Activated naive CD4-positive, alpha-beta T cell treated with anti-CD3 and anti-CD28 coated beads, Interleukin-2, amount 10 ng/mL, durations not matched to agents 7 days and 5 days (primary cell): Measurements from ENCODE around the gene PCBP3.

Experiments
- CTCF ChIA-PET: fragments of 350-600 bp; sonication (Branson Sonifier 250); formaldehyde crosslinking; loops from one replicate; lab custom pipeline; 2021; ENCODE audit warnings: antibody characterized with exemption; lab: Charles Lee
- DNase-seq: peaks from one replicate; pipeline ENCODE4 v3.0.0-alpha.2; 2020
- H3K27ac Mint-ChIP-seq: one replicate; pipeline ENCODE4 v1.8.0; 2021; ENCODE audit warnings: mild to moderate bottlenecking, moderate library complexity, mixed read lengths
- H3K27me3 Mint-ChIP-seq: one replicate; pipeline ENCODE4 v1.8.0; 2021; ENCODE audit warnings: mild to moderate bottlenecking, mixed read lengths
- H3K36me3 Mint-ChIP-seq: one replicate; pipeline ENCODE4 v1.8.0; 2021; ENCODE audit warnings: mixed read lengths
- H3K4me1 Mint-ChIP-seq: one replicate; pipeline ENCODE4 v1.8.0; 2021; ENCODE audit warnings: mixed read lengths
- H3K4me3 Mint-ChIP-seq: one replicate; pipeline ENCODE4 v1.8.0; 2021; ENCODE audit warnings: mild to moderate bottlenecking, moderate library complexity, mixed read lengths
- H3K9me3 Mint-ChIP-seq: one replicate; pipeline ENCODE4 v1.8.0; 2021; ENCODE audit warnings: mixed read lengths

The PCBP3 gene

GRCh38 chr21:45913418-45913765, 269.9 kb downstream of the PCBP3 start:
- CTCF ChIA-PET = no interaction called here
- H3K27me3 Mint-ChIP-seq = no peaks in the 10 kb centered on the region
- no peak for DNase-seq
- no peaks in the 10 kb centered on the region for H3K36me3 Mint-ChIP-seq
- peaks cover 6% of the 10 kb centered on the region for H3K4me1 Mint-ChIP-seq
- no peaks in the 10 kb centered on the region for H3K9me3 Mint-ChIP-seq
- H3K27ac Mint-ChIP-seq = no peak overlapping the region
- no peak overlapping the region for H3K4me3 Mint-ChIP-seq

- no peaks in the 10 kb centered on the region for H3K9me3 Mint-ChIP-seq
- CTCF ChIA-PET = no interaction called here
- H3K4me3 Mint-ChIP-seq = no peak overlapping the region
- H3K4me1 Mint-ChIP-seq = peaks cover 6% of the 10 kb centered on the region
- peak overlapping the region; percentile 45 for H3K27ac Mint-ChIP-seq
- no peaks in the 10 kb centered on the region for H3K27me3 Mint-ChIP-seq
- no peaks in the 10 kb centered on the region for H3K36me3 Mint-ChIP-seq
- DNase-seq = no peak
These were observed 270.4 kb downstream of the PCBP3 start for GRCh38 chr21:45913886-45914285.

GRCh38 chr21:45914321-45914845, 270.9 kb downstream of the PCBP3 start:
- peaks cover 6% of the 10 kb centered on the region for H3K4me1 Mint-ChIP-seq
- no peaks in the 10 kb centered on the region for H3K9me3 Mint-ChIP-seq
- no peak for DNase-seq
- H3K4me3 Mint-ChIP-seq = no peak overlapping the region
- CTCF ChIA-PET = no interaction called here
- H3K27ac Mint-ChIP-seq = no peak overlapping the region
- H3K36me3 Mint-ChIP-seq = no peaks in the 10 kb centered on the region
- H3K27me3 Mint-ChIP-seq = no peaks in the 10 kb centered on the region

- Mint-ChIP-seq H3K9me3 (no peaks in the 10 kb centered on the region), H3K4me3 (no peak overlapping the region), H3K27me3 (no peaks in the 10 kb centered on the region), H3K27ac (no peak overlapping the region), H3K36me3 (no peaks in the 10 kb centered on the region), H3K4me1 (peaks cover 6% of the 10 kb centered on the region)
- CTCF ChIA-PET = no interaction called here
- DNase-seq = no peak
These were observed 272.7 kb downstream of the PCBP3 start for GRCh38 chr21:45916011-45916840.

- Mint-ChIP-seq H3K36me3 (no peaks in the 10 kb centered on the region), H3K27me3 (no peaks in the 10 kb centered on the region), H3K9me3 (no peaks in the 10 kb centered on the region), H3K4me3 (no peak overlapping the region), H3K27ac (no peak overlapping the region), H3K4me1 (peaks cover 7% of the 10 kb centered on the region)
- CTCF ChIA-PET = no interaction called here
- DNase-seq = no peak
These were observed 273.7 kb downstream of the PCBP3 start for GRCh38 chr21:45917241-45917640.

GRCh38 chr21:45918011-45918410, 274.5 kb downstream of the PCBP3 start:
- Mint-ChIP-seq H3K4me3 (no peak overlapping the region), H3K27ac (no peak overlapping the region), H3K36me3 (no peaks in the 10 kb centered on the region), H3K4me1 (peaks cover 7% of the 10 kb centered on the region), H3K9me3 (peaks cover 3% of the 10 kb centered on the region), H3K27me3 (peaks cover under 1% of the 10 kb centered on the region)
- CTCF ChIA-PET = no interaction called here
- DNase-seq = no peak

GRCh38 chr21:45918835-45919447, 275.4 kb downstream of the PCBP3 start:
- CTCF ChIA-PET = no interaction called here
- Mint-ChIP-seq H3K36me3 (no peaks in the 10 kb centered on the region), H3K27me3 (peaks cover 4% of the 10 kb centered on the region)

GRCh38 chr21:45919593-45919992, 276.1 kb downstream of the PCBP3 start:
- H3K27me3 Mint-ChIP-seq = peaks cover 4% of the 10 kb centered on the region
- H3K27ac Mint-ChIP-seq = no peak overlapping the region
- peaks cover 3% of the 10 kb centered on the region for H3K9me3 Mint-ChIP-seq
- H3K36me3 Mint-ChIP-seq = no peaks in the 10 kb centered on the region
- DNase-seq = no peak
- no peak overlapping the region for H3K4me3 Mint-ChIP-seq
- CTCF ChIA-PET = no interaction called here
- H3K4me1 Mint-ChIP-seq = peaks cover 7% of the 10 kb centered on the region

More at GRCh38 chr21:45918835-45919447, 275.4 kb downstream of the PCBP3 start:
- H3K4me3 Mint-ChIP-seq = no peak overlapping the region
- H3K9me3 Mint-ChIP-seq = peaks cover 3% of the 10 kb centered on the region
- no peak overlapping the region for H3K27ac Mint-ChIP-seq
- peaks cover 7% of the 10 kb centered on the region for H3K4me1 Mint-ChIP-seq
- no peak for DNase-seq

GRCh38 chr21:45920824-45921600, 277.5 kb downstream of the PCBP3 start:
- H3K27ac Mint-ChIP-seq = no peak overlapping the region
- peaks cover 3% of the 10 kb centered on the region for H3K9me3 Mint-ChIP-seq
- H3K27me3 Mint-ChIP-seq = peaks cover 4% of the 10 kb centered on the region
- no peaks in the 10 kb centered on the region for H3K36me3 Mint-ChIP-seq
- H3K4me3 Mint-ChIP-seq = no peak overlapping the region
- DNase-seq = no peak
- peaks cover 5% of the 10 kb centered on the region for H3K4me1 Mint-ChIP-seq
- CTCF ChIA-PET = no interaction called here

GRCh38 chr21:45921917-45922316, 278.4 kb downstream of the PCBP3 start:
- H3K4me1 Mint-ChIP-seq = peaks cover 2% of the 10 kb centered on the region
- peaks cover 4% of the 10 kb centered on the region for H3K27me3 Mint-ChIP-seq
- H3K27ac Mint-ChIP-seq = no peak overlapping the region
- H3K4me3 Mint-ChIP-seq = no peak overlapping the region
- no peak for DNase-seq
- CTCF ChIA-PET = no interaction called here
- H3K36me3 Mint-ChIP-seq = no peaks in the 10 kb centered on the region
- peaks cover 3% of the 10 kb centered on the region for H3K9me3 Mint-ChIP-seq

GRCh38 chr21:45922648-45923047, 279.1 kb downstream of the PCBP3 start:
- H3K36me3 Mint-ChIP-seq = no peaks in the 10 kb centered on the region
- no peak for DNase-seq
- H3K27me3 Mint-ChIP-seq = peaks cover 4% of the 10 kb centered on the region
- H3K4me1 Mint-ChIP-seq = peaks cover 2% of the 10 kb centered on the region
- H3K27ac Mint-ChIP-seq = no peak overlapping the region
- peaks cover 3% of the 10 kb centered on the region for H3K9me3 Mint-ChIP-seq
- no peak overlapping the region for H3K4me3 Mint-ChIP-seq
- CTCF ChIA-PET = interaction anchor here (1.1 kb wide), 2 partner anchors 11 to 95 kb away, joined by 3 read pairs; no protein-coding TSS in a partner anchor

- Mint-ChIP-seq H3K4me3 (no peak overlapping the region), H3K36me3 (no peaks in the 10 kb centered on the region), H3K27ac (no peak overlapping the region), H3K27me3 (peaks cover 4% of the 10 kb centered on the region), H3K4me1 (peaks cover 2% of the 10 kb centered on the region), H3K9me3 (peaks cover 3% of the 10 kb centered on the region)
- CTCF ChIA-PET = interaction anchor here (0.6 to 1.1 kb wide), 3 partner anchors 11 to 95 kb away, joined by 3 read pairs; no protein-coding TSS in a partner anchor
- DNase-seq = peak; percentile 65
These were observed 279.6 kb downstream of the PCBP3 start for GRCh38 chr21:45923146-45923545.

GRCh38 chr21:45926281-45926680, 282.8 kb downstream of the PCBP3 start:
- CTCF ChIA-PET = no interaction called here
- Mint-ChIP-seq H3K27me3 (peaks cover 4% of the 10 kb centered on the region), H3K36me3 (no peaks in the 10 kb centered on the region), H3K27ac (no peak overlapping the region), H3K4me3 (no peak overlapping the region), H3K4me1 (peaks cover 2% of the 10 kb centered on the region), H3K9me3 (peaks cover 3% of the 10 kb centered on the region)
- DNase-seq = no peak

GRCh38 chr21:45927032-45927431, 283.5 kb downstream of the PCBP3 start:
- no peak overlapping the region for H3K4me3 Mint-ChIP-seq
- H3K9me3 Mint-ChIP-seq = peaks cover 3% of the 10 kb centered on the region
- CTCF ChIA-PET = no interaction called here
- H3K36me3 Mint-ChIP-seq = no peaks in the 10 kb centered on the region
- peaks cover 4% of the 10 kb centered on the region for H3K27me3 Mint-ChIP-seq
- H3K27ac Mint-ChIP-seq = no peak overlapping the region
- peaks cover under 1% of the 10 kb centered on the region for H3K4me1 Mint-ChIP-seq
- no peak for DNase-seq
